ENCODE results near the gene SRRM4.

SRRM4 gene

DNA sequence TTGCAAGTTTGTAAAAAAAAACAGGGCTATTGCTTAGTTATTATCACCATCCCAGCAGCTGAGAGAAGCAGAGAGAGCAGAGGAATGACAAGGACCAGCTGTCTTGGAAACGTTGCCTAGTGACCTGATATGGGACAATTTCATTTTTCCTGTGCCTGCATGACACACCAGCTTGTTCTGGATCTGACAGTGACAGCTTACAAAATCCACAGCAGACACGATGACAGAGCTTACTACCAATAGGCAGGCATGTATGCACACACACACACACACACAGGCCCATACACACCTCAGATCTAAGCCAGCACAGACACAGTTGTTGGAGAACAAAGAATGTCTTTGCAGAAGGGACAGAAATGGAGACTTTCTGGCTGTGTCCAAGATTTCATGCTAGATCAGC, 222.8 kb downstream of the SRRM4 start:
- H3K4me3 ChIP-seq (ENCODE audit: low read depth, low read length): no peak overlapping the region
- no peak for DNase-seq (ENCODE audit: low read depth)
- TF ChIP-seq, protein P1, sequence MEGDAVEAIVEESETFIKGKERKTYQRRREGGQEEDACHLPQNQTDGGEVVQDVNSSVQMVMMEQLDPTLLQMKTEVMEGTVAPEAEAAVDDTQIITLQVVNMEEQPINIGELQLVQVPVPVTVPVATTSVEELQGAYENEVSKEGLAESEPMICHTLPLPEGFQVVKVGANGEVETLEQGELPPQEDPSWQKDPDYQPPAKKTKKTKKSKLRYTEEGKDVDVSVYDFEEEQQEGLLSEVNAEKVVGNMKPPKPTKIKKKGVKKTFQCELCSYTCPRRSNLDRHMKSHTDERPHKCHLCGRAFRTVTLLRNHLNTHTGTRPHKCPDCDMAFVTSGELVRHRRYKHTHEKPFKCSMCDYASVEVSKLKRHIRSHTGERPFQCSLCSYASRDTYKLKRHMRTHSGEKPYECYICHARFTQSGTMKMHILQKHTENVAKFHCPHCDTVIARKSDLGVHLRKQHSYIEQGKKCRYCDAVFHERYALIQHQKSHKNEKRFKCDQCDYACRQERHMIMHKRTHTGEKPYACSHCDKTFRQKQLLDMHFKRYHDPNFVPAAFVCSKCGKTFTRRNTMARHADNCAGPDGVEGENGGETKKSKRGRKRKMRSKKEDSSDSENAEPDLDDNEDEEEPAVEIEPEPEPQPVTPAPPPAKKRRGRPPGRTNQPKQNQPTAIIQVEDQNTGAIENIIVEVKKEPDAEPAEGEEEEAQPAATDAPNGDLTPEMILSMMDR (IDR thresholded peaks at IDR 0.05; ENCODE audit: low read depth, low read length, missing control alignments): no peak
- in situ Hi-C loops (cut with HindIII; ENCODE audit: low sequenced_read_pairs): no loop called here

DNA sequence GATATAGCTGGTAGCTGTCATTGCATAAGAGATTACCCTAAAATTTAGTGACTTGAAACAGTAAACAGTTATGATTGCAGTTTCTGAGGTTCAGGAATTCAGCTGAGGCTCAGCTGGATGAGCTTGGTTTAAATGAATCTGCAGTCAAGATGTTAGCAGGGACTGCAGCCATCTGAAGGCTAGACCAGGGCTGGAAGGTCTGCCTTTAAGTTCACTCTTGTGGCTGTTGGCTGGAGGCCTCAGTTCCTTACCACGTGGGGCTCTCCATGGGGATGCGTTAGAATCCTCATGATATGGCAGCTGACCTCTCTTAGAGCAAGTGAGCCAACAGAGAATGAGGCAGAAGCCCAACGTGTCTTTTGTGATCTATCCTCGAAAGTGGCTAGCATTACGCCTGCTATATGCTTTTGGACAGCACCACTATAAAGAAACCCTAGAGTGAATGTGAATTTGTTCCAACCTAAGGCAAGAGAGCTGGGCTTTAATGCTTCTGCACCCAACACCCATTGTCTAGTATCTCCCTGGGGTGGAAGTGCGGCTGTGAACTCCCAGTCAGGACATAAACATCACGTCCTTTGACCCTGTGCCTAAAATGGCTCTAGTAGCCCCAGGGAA, 223.4 kb downstream of the SRRM4 start:
- no peak overlapping the region for H3K4me3 ChIP-seq (ENCODE audit: low read depth, low read length)
- TF ChIP-seq, protein P1 (IDR thresholded peaks at IDR 0.05; ENCODE audit: low read depth, low read length, missing control alignments): no peak
- in situ Hi-C loops (cut with HindIII; ENCODE audit: low sequenced_read_pairs): no loop called here
- no peak for DNase-seq (ENCODE audit: low read depth)

DNA sequence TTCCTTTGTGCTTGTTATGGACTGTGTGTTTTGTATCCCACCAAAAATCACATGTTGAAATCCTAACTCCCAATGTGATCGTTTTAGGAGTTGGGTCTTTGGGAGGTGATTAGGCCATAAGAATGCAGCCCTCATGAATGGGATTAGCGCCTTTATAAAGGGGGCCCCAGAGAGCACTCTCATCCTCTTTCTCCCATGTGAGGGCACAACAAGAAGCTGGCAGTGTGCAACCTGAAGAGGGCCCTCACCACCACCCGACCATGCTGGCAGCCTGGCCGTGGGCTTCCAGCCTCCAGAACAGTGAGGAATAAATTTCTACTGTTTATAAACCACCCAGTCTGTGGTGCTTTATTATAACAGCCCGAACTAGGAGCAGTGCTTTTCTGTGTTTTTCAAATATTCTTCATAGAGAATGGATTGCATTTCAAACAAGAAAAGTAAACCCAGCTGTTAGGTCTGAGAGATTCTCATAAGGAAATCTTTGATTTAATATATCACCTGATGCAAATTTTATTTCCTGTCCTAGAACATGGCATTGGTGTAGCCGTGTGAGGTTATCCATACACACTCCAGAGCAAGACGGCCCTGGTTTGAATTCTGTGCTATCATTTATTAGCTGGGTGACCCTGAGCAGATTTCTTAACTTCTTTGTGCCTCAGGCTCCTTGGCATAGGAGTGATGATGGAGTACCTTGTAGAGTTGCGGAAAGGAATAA, 225.2 kb downstream of the SRRM4 start:
- DNase-seq (ENCODE audit: low read depth): no peak
- TF ChIP-seq, protein P1 (IDR thresholded peaks at IDR 0.05; ENCODE audit: low read depth, low read length, missing control alignments): no peak
- in situ Hi-C loops (cut with HindIII; ENCODE audit: low sequenced_read_pairs): no loop called here
- H3K4me3 ChIP-seq (ENCODE audit: low read depth, low read length): no peak overlapping the region

DNA sequence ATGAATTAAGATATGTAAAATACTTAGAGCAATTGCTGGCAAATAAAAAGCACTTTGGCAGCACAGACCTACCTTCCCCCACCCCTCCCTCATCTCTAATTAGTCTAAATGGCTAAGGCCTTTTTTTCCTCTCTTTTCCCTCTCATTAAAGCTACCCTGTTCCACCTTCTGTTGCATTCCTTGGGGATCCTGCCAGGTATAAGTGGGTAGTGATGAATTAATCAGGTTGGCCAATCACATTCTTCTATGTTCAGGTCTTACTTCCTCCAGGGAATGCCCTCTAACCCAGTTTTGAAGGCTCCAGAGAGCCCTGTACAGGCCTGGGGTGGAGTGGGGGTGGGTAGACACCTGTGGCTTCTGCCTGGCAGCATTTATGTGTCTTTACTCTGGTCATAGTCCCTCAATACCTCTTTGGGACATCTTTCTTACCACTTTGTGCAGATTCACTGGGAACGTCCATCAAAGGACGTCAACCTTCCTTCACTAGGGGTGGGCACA, 225.8 kb downstream of the SRRM4 start:
- DNase-seq (ENCODE audit: low read depth): no peak
- TF ChIP-seq, protein P1 (IDR thresholded peaks at IDR 0.05; ENCODE audit: low read depth, low read length, missing control alignments): no peak
- H3K4me3 ChIP-seq (ENCODE audit: low read depth, low read length): no peak overlapping the region
- in situ Hi-C loops (cut with HindIII; ENCODE audit: low sequenced_read_pairs): no loop called here

DNA sequence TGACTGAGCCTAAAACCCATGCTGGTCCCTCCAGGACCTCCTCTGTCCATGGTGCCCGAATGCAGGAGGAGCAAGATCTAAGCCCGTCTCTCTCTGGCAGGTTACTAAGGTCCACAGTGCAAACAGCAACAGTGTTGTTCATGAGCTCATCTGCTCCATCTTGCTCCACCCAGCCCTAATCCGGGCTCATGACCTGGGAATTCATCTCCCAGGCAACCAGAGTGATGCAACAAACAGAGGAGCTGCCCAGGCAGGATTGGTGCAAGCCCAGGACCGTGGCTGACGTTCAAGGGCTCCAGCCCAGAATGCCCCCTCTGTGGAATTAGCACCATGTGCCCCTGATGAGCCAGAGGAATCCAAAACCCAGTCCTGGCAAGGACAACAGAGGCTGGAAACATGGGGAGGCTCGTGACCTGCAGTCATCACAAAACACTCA, 227.3 kb downstream of the SRRM4 start:
- no peak for DNase-seq (ENCODE audit: low read depth)
- in situ Hi-C loops (cut with HindIII; ENCODE audit: low sequenced_read_pairs): no loop called here
- TF ChIP-seq, protein P1 (IDR thresholded peaks at IDR 0.05; ENCODE audit: low read depth, low read length, missing control alignments): no peak
- H3K4me3 ChIP-seq (ENCODE audit: low read depth, low read length): no peak overlapping the region

DNA sequence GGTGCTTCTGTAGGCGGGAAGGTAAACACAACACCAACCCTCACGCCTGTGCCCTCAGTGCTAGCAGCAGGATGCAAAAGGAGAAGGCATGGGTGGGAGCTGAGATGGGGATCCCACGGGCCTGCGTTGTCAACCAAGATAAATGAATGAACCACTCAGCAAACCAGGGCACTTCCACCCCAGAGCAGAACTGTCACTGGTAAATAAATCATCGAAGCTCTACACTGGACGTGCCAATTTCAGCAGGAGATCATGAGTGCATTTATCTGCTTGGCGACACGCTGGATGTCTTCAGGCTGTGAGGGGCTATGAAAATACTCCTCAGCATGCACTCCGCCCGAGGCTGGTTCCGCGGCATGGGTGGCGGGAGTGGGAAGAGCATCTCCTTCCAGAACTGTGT, 230.5 kb downstream of the SRRM4 start:
- in situ Hi-C loops (cut with HindIII; ENCODE audit: low sequenced_read_pairs): no loop called here
- TF ChIP-seq, protein P1 (IDR thresholded peaks at IDR 0.05; ENCODE audit: low read depth, low read length, missing control alignments): no peak
- no peak overlapping the region for H3K4me3 ChIP-seq (ENCODE audit: low read depth, low read length)
- no peak for DNase-seq (ENCODE audit: low read depth)

All from astrocyte of the cerebellum (primary cell).